Raji (cell line): Measurements from ENCODE around the gene KDM1B.

ENCODE experiments used
- POLR2A ChIP-seq: IDR thresholded peaks from 2 replicates; pipeline ENCODE4 v1.6.1; 2011; ENCODE audit warnings: low read depth, low read length, control low read depth; ENCODE audit not compliant: insufficient read depth

KDM1B gene, protein sequence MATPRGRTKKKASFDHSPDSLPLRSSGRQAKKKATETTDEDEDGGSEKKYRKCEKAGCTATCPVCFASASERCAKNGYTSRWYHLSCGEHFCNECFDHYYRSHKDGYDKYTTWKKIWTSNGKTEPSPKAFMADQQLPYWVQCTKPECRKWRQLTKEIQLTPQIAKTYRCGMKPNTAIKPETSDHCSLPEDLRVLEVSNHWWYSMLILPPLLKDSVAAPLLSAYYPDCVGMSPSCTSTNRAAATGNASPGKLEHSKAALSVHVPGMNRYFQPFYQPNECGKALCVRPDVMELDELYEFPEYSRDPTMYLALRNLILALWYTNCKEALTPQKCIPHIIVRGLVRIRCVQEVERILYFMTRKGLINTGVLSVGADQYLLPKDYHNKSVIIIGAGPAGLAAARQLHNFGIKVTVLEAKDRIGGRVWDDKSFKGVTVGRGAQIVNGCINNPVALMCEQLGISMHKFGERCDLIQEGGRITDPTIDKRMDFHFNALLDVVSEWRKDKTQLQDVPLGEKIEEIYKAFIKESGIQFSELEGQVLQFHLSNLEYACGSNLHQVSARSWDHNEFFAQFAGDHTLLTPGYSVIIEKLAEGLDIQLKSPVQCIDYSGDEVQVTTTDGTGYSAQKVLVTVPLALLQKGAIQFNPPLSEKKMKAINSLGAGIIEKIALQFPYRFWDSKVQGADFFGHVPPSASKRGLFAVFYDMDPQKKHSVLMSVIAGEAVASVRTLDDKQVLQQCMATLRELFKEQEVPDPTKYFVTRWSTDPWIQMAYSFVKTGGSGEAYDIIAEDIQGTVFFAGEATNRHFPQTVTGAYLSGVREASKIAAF

DNA sequence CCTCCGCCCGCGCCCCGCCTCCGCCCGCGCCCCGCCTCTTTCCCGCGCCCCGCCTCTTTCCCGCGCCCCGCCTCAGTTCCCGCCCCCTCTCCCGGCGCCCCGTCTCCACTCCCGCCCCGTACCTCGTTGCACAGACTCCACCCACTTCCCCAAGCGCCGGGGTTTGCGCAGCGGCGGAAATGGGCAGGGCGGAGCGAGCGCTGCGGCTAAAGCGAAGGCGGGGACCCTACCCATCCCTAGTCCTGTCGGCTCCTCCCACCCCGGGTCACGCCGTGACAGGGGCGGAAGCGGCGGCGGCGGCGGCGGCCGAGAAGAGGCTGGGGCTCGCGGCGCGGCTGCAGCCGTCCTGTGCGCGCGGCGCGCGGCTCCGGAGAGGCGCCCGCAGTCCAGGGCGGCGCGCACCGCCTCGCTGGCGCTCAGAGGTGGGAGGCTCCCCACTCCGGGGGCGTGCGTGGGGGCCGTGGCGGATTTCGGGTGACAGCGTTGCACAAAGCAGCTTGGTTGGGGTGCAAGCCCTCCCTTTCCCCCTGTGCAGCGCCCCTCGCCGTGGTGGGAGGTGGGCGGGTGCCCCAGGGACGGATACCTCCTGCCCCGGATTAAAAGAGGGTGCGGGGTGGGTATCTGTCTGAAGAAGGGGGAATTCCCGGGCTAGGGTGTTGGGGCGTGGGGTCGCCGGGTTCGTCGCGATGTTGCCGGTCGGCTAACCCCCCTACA is at the start of gene KDM1B:
KDM1B (plus strand) TSS at position 273 of the 714 bp plus-strand sequence. CDS start 4,474 bp downstream, outside the sequence.
- peak; percentile 69 for TF ChIP-seq POLR2A

DNA sequence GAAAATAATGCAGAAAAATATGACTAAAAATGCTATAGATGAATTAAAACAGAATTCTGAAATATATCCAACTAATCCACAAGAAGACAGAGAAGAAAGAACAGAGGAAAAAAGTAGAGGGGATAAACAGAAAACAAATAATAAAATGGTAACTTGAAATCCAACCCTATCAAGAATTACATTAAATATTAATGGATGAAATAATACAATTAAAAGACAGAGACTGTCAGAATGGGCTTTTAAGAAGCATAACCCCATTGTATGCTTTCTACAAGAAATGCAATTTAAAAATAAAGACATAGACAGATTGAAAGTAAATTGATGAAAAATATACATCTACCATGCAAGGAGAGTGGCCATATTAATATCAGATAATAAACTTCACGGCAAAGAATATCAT is 48.2 kb upstream of the KDM1B start:
- TF ChIP-seq POLR2A: no peak

DNA sequence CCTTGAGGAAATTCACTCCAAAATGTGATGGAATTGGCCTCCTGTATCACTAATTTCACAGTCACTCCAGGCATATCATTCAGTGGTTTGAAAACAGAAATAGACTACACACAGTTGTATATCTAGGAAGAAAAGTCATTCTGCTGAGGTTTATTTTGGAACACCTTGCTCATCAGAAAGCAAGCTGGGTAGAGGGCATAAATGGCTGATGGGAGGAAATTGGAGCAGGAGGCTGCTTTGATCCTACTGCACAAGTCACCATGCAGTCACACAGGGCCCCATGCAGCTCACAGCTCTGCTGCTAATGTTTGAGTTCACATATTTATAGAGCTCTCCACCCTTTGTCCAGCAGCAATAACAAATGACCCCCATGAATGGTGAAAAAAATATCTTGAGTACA is 45.1 kb upstream of the KDM1B start:
- TF ChIP-seq POLR2A: no peak

DNA sequence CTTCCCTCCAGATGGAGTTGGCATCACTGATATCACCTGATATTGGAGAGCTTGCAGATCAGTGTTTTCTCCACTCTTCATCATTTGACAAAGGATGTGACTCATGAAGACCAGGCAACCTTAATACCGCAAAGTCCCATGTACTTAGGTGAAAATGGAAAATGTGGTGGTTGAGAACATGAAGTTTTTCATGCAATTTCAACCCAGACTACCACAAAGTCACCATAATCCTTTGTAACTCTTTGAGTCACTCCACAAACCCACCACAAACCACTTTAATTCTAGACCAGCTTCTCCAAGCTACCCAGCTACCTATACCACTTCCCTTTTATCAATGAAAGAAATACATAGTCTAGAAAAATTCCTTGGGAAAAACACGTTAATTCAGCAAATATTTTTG is 39.9 kb upstream of the KDM1B start:
- TF ChIP-seq POLR2A: no peak

DNA sequence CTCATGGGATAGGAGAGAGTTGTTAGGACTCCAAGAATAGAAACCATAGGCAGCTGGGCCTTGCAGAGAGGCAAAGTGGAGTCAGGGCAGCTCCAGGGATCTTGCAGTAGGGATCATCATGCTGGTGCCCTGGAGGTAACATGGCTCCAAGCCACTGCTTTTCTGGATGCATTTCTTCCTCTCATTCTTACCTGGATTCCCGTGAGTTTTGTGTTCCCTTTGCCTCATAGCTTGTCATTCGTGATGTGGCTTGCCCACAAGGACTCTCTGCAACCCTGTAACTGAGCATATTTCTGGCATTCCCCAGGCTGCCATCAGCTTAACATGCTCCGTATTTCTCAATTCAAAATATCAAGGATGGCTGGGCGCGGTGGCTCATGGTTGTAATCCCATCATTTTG is 38.1 kb upstream of the KDM1B start:
- no peak for TF ChIP-seq POLR2A

DNA sequence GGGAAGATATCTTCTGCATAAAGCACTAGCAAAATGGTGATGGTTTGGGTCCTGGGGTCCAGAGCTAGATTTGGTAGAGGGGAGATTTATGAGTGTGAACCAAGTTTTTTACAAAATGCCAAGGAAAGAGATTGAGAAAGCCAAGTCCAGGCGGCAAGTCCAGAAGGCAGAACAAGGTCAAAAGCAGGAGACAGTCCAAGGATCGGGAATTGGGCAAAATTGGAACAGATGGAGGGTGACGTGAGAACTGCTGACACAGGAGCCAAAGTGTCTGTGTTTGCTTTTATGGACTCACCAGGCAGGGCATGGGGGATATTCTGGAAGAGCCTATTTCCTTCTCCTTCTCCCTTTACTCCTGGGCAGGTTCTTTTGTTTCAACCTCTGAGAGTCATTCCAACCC is 36.9 kb upstream of the KDM1B start:
- no peak for TF ChIP-seq POLR2A

DNA sequence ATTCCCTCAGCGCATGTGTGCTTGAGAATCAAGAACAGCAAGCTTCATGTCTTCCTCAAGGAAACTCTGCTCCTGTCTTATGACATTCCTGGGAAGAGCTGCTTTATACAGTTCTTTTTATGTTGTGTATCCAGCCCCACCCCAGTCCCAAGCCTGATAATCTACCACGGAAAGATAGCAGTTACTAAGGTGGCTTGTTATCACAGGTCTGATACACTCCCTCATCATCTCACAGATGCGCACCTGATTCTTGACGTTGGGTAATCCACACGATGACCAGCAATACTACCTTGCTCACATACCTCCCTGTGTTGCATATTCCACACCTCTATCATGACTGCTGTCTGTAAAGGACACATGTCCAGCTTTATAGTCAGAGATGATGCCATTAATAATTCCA is 36.0 kb upstream of the KDM1B start:
- TF ChIP-seq POLR2A: no peak

DNA sequence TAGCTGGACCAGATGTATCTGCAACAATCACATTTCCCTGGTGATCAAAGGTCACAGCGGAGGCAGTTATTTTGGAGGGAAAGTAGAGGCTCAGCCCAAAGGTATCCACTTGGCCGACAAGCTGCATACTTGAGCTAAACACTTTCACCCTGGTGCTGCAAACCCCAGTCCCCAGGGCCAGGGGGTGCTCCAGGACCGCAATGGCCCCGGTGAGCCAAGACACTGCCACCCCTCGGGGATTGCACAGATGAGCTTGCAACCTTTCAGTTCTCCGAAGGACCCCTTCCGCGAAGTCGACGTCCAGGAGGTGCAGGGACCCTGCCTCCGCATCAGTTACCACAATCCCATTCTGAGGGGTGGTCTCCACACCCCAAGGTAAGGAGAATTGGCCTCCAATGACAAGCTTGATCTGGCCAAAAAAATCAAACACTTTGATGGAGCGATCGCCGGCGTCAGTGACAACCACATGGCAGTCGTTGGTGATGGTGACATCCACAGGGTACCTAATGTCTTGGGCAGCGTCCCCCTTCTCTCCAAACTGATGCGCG is 33.6 kb upstream of the KDM1B start:
- TF ChIP-seq POLR2A: no peak

DNA sequence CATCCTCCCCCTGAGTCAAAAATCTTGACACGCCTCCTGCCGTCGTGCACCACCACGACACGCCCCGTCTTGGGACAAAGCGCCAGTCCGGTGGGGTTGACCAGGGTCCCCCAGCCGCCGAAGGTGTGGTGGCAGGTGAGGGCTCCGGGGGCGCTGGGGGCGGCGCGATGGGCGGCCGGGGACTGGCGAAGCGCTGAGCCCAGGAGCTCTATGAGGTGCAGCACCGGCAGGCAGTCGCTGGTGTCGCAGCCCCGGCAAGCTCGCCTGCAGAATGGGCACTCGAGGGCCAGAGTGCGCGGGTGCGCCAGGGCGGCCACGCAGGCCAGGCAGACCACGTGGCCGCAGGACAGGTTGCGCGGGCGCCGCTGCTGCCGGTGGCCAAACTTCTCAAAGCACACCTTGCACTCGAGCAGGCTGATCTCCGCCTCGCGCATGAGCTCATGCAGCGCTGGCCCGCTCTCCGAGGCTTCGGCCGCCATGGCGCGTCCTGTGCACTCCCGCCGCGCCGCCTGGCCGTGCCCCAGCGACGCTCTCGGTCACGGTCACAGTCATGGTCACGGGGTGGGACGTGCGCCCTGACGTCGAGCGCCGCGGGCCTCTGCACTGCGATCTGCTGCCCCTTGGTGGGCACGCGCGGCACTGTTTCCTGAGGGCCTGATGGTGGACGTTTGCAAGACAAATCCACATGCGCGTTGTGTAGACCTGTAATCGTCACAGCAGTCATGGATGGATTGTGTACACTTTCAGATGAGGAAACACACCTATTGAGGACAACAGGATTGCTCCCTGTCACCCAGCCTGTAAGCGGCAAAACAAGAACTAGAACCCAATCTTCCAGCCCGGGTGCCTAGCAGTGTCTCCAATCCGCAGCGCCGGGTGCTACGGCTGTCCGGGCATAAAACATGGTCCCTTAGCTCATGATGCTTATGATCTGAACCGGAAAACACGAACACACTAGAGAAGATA is 32.8 kb upstream of the KDM1B start, which contains the start of gene NHLRC1:
NHLRC1 (minus strand) TSS at position 550 of the 966 bp plus-strand sequence; CDS start at position 479, 71 bp downstream.
- no peak for TF ChIP-seq POLR2A

DNA sequence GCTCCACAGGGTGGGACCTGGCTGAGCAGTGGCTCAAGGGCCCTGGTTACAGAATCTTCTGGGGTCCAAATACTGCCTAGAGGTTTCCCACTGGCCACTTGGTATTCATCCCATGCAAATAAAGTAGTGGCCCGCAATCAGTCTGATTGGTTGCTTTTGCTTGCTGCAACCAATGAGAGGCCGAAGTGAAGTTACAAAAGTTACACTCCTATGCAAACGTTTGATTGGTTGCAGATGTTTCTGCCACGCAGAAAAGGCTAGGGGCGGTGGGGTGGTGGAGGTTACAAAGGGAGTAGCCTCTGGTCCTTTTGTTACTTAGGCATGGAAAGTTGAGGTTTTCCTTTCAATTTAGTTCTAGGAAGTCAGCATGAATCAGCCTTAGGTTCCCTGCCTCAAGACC is 29.1 kb upstream of the KDM1B start:
- TF ChIP-seq POLR2A: no peak

DNA sequence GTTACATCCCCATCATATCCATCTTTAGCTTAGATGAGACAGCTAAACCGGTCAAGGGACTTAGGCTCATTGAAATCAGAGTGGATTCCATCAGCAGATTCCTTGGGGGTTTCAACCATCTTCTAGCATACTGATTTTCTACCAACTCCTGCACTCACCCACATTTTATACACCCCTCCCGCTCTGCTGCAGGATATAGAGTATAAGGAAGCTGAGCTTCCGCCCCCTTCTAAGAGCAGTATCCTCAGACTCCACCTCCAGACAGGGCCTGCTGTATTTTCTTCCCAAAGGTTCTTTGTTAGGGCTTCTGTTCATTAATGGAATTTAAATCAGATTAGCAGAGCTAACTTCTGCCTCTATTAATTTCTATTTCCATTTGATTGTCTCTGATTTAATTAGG is 22.9 kb upstream of the KDM1B start:
- TF ChIP-seq POLR2A: no peak

DNA sequence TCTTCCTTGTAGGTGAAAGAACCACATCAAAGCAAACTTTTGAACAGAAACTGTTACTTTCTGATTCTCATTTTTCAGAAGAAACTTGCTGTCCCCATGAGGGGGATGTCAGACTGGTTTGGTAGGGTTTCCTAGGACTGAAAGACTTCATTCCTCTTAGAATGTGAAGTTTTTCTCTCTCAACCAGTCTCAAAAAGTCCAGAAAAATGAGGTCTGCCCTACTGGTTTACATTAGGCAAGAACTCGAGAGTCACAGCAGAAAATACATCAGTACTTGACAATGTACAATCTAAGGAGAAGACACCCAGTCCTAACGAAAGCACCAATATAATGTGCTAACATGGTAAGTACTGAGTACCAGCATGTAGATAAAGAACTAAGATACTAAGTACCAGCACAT is 20.1 kb upstream of the KDM1B start:
- TF ChIP-seq POLR2A: no peak

DNA sequence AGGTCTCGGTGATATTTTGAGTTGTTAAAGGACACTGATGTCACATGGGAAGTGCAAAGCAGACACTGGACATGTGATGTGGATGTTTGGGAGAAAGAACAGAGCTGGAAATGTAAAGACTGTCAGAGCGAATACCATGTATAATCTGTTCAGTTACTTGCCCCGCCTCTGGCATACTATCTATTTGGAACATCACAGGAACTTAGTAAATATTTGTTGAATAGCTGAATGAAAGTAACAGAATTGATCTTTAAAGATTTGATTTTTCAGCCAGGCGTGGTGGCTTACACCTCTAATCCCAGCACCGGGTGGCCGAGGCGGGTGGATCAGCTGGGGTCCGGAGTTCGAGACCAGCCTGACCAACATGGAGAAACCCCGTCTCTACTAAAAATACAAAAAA is 19.0 kb upstream of the KDM1B start:
- no peak for TF ChIP-seq POLR2A

DNA sequence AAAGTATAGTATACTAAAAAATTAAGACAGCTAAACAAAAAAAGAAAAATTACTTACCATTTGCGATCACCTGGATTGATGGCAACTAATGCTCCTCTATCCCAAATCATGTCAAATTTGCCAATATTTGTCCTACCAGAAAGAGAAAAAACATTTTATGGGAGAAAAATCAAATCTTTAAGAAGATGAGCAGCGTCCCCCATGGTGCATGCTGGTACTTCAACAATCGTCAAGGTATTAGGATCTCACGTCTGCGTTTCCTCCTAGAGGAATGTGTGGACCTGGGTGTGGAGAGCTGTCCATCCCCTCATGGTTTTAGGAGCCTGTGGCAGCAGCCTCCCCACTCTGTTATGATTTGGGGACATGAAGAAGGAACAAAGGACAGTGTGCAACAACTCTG is 16.3 kb upstream of the KDM1B start:
- TF ChIP-seq POLR2A: no peak
